HG03196 (cell line): ENCODE data around the gene ARHGEF39.
"Not testable (repeated sequence)": the region's sequence is repeated elsewhere in the genome, so short reads cannot be mapped to it uniquely, and the experiment has no call there.

Experiments used
- ATAC-seq: cut with Tn5 transposase; IDR thresholded peaks from one replicate; pipeline ENCODE4 v1.9.1; 2021; ENCODE audit not compliant: unreplicated experiment

ARHGEF39 gene

GRCh38 chr9:35628389-35628991 lies 36.5 kb downstream of the ARHGEF39 start:
- no peak for ATAC-seq

- no peak for ATAC-seq
Observed at GRCh38 chr9:35627575-35627974, 37.4 kb downstream of the ARHGEF39 start.

- peak; percentile 35 for ATAC-seq
Observed at GRCh38 chr9:35619800-35620158, 45.2 kb downstream of the ARHGEF39 start.

- ATAC-seq: peak; percentile 50
Observed at GRCh38 chr9:35618854-35619799, 45.9 kb downstream of the ARHGEF39 start.

GRCh38 chr9:35618325-35618727 lies 46.7 kb downstream of the ARHGEF39 start, which contains the start of gene CD72:
TSS of gene CD72 (minus strand) at chr9:35618413. CDS start at chr9:35618303, 110 bp downstream.
- ATAC-seq: no peak

GRCh38 chr9:35617548-35617947 lies 47.4 kb downstream of the ARHGEF39 start:
- ATAC-seq: no peak

GRCh38 chr9:35616681-35617459 lies 48.1 kb downstream of the ARHGEF39 start:
- ATAC-seq: peak; percentile 29

GRCh38 chr9:35615981-35616680 lies 48.9 kb downstream of the ARHGEF39 start:
- ATAC-seq: no peak

- no peak for ATAC-seq
Observed at GRCh38 chr9:35612843-35613242, 52.2 kb downstream of the ARHGEF39 start.

GRCh38 chr9:35612066-35612465 lies 52.9 kb downstream of the ARHGEF39 start:
- ATAC-seq: not testable (repeated sequence)

- ATAC-seq: no peak
Observed at GRCh38 chr9:35611230-35611797, 53.7 kb downstream of the ARHGEF39 start.

GRCh38 chr9:35609820-35610163 lies 55.2 kb downstream of the ARHGEF39 start:
- no peak for ATAC-seq
